ENCODE measurements around the gene DAP.
"Not testable (repeated sequence)": the region's sequence is repeated elsewhere in the genome, so short reads cannot be mapped to it uniquely, and the experiment has no call there.

Gene DAP

DNA sequence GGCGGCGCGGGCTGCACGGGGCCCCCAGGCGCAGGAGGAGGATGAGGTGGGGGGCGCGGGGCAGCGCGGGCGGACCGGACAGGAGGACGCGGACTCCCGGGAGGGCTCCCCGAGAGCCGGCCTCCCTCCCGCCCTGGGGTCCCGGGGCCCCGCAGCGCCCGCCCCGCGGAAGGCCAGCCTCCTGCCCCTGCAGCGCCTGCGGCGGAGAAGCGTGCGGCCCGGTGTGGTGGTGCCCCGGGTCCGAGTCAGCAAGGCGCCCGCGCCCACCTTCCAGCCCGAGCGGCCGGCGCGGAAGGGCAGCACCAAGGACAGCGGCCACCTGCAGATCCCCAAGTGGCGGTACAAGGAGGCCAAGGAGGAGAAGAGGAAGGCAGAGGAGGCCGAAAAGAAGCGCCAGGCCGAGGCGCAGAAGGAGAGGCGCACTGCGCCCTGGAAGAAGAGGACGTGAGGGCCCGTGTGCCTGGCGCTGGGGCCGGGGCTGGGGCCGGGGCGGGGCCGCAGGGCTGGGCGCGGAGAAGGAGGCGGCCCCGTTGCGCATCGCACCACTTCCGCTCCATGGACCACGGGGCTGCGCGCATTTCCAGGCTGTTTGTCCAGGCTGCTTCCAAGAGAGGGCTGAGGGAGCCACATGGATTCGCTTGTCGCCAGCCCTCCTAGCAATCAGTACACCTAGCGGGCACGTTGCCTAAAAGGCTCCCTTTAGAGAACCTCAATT, 111.2 kb downstream of the DAP start:
- peak; percentile 80 for DNase-seq

DNA sequence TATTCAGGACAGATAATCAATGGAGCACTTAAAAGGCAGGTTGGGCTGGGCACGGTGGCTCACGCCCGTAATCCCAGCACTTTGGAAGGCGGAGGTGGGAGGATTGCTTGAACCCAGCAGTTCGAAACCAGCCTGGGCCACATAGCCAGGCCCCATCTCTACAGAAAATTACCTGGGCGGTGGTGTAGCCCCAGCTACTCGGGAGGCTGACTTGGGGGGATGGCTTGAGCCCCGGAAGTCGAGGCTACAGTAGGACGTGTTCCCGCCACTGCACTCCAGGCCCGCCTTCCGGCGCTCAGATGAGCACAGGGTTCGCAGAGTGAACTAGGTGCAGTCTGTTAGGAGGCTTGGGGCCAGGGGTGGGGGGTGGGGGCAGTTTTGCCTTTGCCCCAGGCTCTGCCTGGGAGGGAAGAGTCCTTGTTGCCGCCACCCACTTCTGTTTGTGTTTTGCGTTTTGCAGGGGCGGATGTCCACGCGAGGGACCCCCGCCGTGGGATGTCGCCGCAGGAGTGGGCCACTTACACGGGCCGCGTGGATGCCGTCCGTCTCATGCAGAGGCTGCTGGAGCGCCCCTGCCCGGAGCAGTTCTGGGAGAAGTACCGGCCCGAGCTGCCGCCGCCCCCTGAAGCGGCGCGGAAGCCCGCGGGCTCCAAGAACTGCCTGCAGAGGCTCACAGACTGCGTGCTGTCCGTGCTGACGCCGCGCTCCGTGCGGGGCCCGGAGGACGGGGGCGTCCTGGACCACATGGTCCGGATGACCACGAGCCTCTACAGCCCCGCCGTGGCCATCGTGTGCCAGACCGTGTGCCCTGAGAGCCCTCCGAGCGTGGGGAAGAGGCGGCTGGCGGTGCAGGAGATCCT, 112.0 kb downstream of the DAP start:
- peak; percentile 53 for DNase-seq

DNA sequence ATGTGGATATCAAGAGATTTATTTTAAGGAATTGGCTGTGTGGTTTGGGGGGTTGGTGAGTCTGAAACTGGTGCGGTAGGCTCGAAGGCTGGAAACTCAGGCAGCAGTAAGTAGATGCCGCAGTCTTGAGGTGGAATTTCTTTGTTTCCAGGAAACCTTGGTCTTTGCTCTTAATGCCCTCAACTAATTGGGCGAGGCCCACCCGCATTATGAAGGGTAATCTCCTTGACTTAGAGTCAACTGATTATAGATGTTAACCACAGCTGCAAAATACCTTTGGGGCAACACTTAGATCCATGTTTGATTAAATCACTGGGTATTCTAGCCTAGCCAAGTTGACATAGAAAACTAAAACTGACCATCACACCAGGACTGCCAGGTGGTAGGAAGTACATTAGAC, 113.4 kb downstream of the DAP start:
- no peak for DNase-seq

DNA sequence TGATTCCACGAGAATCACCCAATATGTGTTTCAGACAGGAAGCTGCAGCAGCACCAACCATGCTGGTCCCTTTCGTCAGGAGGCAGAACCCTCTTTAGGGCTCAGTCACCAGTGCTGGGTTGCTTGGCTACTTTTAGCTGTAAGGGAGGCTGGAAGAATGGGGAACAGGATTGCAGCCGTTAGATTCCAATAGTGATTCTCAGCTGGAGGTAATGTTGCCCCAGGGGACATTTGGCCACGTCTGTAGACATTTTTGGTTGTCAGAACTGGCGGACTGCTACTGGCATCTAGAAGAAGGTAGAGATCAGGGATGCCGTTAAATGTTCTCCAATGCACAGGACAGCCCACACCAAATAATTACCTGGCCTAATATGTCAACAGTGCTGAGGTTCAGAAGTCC, 115.4 kb downstream of the DAP start:
- no peak for DNase-seq

DNA sequence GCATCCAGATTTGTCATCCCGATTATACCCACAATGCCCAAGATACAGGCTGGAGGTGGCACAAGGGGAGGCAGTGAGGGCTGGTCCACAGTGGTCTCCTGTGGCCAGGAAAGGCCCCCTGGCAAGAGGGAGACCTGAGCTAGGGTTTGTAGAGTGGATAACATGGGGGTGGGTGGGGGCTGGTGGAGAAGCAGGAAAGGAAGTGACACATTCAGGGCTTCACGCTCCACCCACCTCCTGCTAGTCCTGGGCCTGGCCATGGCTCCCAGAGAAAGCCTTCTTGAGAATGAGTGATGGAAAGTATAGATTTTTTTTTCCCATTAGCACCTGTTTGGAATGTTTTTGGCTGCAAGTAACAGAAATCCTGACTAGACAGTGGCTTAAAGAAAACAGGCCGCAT, 115.9 kb downstream of the DAP start:
- no peak for DNase-seq

DNA sequence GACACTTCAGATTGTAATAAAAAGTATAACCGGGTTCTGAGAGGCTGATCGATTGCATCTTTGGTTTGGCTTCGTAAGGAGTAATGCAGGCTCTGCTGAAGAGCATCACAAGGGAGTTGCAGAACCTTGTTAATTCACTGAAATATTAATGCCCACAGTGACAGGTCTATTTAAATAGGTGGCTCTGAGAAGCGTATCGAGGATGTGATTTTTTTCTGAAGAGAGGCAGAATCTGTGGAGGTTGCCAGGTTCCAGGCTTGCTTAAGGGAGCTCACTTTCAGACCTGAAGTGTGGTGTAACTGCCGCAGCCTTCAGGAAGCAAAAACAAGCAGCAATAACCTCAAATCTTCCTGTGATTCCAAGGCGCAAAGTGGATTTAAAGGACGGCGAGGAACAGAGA, 116.8 kb downstream of the DAP start:
- DNase-seq = peak; percentile 46

DNA sequence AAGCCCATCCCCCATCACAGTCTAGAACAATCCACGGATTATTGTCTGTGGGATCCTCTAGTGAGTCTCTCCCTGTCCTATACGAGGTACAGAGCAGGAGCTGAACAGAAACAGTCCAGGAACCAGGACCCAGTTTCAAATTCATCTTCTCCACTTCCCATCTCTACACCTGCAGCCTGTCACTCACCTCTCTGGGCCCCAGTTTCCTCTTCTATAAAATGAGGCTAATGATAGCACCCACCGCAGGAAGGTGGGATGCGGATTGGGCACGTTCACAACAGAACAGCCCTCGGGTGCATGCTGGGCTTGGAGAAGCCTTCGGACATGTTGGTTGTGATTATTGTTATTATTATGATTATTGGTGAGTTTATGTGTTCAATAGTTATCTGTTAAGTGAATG, 118.7 kb downstream of the DAP start:
- DNase-seq = no peak

DNA sequence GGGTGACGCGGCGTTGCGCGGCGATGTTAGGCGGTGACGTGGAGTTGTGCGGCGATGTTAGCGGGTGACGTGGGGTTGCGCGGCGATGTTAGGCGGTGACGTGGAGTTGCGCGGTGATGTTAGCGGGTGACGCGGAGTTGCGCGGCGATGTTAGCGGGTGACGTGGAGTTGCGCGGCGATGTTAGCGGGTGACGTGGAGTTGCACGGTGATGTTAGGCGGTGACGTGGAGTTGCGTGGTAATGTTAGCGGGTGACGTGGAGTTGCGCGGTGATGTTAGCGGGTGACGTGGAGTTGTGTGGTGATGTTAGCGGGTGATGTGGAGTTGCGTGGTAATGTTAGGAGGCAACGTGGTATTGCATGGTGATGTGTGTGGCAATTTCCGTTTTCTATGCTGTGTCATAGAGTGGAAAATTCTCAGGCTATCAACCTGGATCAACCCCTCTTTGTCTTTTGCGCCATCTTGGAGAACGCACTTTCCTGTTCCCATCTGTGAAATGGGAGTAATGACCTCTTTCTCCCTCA, 121.1 kb downstream of the DAP start:
- no peak for DNase-seq

DNA sequence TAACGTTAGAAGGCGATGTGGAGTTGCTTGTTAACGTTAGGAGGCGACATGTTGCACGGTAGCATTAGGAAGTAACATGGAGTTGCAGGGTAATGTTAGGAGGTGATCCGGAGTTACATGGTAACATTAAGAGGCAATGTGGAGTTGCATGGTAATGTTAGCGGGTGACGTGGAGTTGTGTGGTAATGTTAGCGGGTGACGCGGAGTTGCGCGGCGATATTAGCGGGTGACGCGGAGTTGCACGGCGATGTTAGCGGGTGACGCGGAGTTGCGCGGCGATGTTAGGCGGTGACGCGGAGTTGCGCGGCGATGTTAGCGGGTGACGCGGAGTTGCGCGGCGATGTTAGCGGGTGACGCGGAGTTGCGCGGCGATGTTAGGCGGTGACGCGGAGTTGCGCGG, 122.3 kb downstream of the DAP start:
- DNase-seq = not testable (repeated sequence)

DNA sequence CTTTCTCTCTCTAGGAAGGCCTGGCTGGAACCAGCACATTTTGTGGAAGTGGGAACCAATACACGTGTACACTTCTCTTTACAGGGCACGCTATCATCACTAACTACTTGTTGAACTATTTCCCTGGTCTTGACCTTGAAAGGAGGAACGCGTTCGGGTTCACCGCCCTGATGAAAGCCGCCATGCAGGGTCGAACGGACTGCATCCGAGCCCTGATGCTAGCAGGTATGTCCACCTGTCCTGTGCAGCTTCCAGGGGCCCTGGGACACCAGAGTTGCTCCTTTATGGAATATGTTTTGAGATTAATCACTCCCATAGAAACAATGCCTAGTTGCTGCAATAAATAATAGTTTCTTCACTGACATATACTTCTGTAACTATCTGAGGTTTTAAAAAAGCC, 123.1 kb downstream of the DAP start:
- DNase-seq = no peak

DNA sequence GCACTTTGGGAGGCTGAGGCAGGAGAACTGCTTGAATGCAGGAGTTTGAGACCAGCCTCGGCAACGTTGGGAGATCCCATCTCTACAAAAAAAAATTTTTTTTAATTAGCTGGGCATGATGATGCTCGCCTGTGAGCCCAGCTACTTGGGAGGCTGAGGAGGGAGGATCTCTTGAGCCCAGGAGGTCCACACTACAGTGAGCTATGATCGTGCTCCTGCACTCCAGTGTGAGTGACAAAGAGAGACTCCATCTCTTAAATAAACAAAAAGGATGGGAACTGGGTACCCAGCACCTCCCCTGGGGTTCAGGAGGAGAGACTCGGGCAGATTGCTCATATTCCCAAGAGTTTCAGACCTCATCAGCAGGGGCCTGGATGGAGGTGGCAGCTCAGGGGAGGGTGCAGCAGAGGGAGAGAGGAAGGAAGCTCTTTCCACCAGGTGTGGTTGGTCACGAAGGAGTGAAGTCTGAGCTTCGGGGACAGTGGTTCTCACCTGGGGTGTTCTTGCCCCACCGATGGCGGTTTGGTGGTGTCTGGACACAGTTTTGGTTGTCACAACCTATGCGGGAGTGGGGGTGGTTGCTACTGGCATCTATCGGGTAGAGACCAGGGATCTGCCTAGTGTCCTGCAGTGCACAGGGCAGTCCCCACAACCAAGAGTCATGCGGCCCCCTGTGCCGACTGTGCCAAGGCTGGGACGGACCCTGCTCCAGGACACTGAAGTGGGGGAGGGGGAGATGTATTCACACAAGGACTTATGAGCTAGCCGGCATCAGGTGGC, 124.5 kb downstream of the DAP start:
- DNase-seq = no peak

DNA sequence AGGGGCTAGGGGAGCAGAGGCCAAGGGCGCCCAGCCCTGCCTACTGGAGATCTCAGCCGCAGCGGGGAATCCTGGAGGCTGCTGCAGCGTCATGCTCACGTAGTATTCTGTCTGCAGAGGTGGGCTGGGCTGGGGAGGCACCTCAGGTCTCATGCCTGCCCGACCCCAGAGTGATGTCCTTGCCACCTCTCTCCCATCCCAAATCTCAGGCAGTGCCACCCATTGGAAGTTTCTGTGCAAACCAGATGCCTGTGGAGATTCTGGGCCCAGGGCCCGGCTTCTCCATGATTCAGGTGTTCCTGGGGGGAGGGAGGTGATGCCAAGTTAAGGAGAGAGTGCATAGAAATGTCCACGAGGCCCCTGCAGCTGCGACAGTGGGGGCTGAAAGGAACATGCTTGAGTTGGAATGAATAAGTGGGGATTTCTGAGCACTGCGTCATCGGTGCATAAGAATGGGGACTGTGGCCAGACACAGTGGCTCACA, 125.1 kb downstream of the DAP start:
- DNase-seq = no peak

DNA sequence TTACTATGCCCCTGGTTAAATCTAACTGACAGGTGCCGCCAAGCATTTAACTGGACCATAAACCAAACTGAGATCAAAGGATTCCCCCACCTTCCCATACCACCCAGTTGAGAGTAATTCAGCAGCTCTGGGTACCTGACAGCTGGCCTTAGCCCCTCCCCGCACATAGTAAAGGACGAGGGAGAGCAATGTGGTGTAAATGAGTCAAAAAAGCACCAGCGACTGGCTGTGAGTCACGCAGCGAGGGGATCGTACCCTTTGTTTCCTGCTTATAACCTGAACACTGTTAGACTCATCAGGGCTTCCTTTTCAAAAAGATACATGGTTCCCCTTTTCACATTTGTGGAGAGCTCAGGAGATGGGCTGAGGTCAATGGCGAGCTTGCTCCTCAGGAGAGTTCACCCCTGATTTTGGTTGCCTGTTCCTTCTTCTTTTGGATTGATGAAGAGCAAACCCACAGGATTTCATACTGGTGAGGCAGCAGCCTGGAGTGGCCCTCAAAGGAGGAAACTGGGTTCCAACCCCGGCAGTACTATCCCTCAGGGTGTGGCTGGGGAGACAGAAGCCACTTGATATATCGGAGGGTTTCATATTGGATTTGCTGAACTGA, 125.7 kb downstream of the DAP start:
- peak; percentile 37 for DNase-seq

DNA sequence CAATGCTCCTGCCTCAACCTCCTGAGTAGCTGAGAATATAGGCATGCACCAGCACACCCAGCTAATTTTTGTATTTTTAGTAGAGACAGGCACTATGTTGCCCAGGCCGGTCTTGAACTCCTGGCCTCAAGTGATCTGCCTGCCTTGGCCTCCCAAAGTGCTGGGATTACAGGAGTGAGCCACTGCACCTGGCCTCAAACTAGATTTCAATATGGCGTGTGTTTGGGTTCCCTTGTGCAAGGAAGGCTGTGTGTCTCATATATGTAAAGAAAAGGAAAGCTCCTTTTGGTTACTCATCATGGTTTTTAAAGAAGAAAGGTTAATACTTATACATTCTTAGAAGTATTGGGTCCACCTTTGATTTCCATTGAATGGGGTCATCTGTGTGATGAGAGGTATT, 126.5 kb downstream of the DAP start:
- DNase-seq = no peak

DNA sequence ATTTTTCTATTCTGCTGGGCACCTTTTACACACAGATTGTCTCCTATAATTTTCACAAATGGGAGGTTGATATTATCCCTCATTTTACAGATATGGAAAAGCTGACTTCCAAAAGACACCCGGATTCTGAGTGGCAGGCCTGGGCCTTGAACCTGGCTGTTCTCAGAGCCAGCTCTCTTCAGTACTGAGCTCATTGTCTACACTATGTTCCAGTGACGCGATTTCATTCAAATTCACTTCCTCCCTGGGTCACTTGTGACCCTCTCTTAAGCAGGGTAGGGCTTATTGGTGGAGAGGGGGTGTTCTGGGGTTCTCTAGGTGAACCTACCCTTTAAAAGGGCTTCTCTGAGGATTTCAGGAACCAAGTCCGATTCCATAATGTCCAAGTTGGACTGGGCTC, 127.0 kb downstream of the DAP start:
- DNase-seq = no peak

DNA sequence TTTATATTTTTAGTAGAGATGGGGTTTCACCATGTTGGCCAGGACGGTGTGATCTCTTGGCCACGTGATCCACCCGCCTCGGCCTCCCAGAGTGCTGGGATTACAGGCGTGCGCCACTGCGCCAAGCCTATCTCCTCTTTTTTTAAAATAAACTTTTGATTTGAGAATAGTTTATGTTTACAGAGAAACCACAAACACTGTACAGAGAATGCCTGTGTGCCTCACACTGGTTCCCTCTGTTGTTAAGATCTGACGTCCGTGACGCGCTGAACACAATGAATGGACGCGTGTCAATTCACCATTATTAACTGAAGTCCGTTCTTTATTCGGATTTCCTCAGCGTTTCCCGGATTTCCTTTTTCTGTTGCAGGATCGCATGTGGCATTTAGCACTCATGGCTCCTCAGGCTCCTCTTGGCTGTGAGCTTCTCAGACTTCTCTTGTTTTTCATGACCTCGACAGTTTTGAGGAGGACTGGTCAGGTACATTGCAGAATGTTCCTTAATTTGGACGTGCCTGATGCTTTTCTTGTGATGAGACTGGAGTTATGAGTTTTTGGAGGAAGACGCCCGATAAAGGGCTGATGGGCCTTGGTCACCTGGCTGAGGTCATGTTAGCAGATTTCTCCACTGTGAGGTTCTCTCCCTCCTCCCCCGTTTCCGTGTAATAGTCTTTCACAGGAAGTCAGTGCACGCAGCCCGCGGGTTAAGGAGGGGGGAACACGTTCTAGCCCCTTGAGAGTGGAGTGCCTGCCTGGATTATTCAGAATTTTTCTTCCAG, 127.6 kb downstream of the DAP start:
- no peak for DNase-seq

DNA sequence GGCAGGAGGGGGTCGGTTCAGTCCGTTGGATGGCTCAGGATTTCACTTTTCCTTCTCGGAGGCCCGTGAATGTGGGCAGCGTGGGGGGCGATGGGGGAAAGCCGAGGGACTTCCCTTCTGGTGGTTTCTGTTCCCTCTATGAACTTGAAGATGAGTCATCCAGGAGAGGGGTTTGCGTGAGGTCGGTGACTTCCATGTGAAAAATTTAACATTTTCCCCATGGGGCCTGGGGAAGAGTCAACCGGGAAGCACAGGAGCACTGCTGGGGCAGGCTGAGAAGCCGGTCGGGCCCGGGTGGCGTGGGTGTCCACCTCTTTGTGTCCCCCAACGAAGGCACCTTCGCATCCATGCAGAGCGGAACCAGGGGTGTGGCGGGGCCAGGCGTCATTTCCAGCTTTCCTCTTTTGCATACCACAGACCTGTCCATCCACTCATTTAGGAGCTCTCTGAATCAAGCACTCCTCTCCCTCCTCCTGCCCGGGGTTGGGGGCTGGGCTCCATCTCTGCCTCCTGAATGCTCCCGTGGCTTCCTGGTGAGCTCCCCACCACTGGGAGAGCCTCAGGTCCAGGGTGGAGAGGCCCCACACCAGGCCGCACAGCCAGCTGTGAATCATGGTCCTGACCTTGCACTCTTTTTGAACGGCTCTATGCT, 128.8 kb downstream of the DAP start:
- no peak for DNase-seq

DNA sequence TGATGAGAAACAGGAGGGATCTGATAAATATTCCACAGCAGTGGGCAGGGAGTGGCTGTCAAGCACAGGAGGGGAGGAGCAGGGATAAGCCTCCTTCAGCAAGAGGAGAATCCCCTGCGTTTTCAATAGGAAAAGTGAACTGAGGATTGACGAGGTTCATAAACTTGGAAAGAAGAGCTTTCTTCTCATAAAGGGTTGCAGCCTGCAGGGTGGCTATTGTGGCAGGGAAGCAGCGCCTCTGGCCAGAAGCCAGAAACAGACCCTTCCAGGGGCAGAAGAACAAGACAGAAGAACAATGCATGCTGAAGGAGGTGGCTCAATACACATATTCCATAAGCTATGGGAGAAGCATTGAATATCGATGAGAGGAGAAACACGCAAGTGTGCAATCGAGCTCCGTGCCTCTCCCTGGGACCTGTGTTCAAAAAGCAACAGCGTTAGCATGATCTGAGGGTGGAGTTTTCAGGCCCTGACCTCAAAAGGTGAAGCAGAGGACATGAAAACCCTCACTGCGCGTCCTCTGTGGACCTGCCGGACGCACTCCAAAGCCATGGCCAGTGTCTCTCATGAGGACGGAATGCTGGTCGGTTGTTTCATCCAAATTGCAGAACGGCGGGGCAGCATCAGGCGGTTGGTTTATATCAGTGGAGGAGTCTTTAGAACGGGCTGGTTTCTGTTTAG, 129.6 kb downstream of the DAP start:
- no peak for DNase-seq

DNA sequence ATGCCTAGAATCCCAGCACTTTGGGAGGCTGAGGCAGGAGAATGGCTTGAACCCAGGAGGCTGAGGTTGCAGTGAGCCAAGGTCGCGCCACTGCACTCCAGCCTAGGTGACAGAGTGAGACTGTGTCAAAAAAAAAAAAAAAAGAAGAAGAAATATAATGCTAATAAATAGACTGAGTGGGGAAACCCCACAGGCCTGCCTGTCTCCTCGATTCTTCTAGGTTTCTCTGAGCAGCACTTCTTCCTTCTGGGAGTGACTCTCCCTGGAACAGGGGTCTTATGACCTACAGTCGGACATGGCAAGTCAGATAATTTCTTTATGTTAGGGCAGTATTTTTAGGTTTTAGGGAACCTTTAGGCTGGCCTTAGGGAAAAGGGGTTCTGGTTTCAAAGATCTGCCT, 130.3 kb downstream of the DAP start:
- not testable (repeated sequence) for DNase-seq

DNA sequence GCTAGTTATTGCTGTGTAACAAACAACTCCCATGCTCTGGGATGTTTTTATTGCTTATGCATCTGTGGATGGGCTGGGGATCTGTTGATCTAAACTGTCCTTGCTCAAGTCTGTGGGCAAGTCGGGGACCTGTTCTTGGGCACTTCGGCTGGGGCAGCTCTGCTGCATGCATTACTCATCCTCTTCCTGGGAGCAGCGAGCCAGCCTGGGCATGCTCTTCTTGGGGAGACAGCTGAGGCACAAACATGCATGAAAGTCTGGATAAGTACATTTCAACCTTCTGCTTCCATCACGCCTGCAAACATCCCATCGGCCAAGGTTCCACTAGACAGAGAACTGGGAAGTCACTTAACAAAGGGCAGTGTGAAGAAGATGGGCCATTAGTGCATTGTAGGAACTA, 130.9 kb downstream of the DAP start:
- DNase-seq = no peak

DNA sequence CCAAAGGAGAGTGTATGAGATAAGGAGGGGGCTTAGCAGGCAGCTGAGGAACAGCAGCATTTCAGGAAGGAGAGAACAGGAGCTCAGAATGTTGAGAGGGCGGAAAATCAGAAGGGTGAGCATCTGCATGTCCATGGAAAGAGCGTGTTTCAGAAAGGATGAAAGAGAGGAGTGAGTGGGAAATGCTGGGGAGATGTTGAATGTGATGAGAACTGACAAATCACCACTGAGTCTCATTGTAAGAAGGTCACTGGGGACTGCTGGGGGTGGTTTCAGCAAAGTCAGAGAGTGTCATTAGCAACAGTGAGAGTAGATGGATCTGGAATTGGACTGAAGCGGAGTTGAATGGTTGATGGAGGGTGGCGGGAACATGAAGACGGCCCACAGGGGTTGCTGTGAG, 131.4 kb downstream of the DAP start:
- DNase-seq = peak; percentile 58
